Medulla oblongata (tissue), 1 donor: ENCODE measurements around the gene ADAMTSL3.

Experiments
- DNase-seq: peaks from one replicate; pipeline ENCODE4 v3.0.0-alpha.2; 2015; ENCODE audit errors: extremely low spot score

The ADAMTSL3 gene, protein sequence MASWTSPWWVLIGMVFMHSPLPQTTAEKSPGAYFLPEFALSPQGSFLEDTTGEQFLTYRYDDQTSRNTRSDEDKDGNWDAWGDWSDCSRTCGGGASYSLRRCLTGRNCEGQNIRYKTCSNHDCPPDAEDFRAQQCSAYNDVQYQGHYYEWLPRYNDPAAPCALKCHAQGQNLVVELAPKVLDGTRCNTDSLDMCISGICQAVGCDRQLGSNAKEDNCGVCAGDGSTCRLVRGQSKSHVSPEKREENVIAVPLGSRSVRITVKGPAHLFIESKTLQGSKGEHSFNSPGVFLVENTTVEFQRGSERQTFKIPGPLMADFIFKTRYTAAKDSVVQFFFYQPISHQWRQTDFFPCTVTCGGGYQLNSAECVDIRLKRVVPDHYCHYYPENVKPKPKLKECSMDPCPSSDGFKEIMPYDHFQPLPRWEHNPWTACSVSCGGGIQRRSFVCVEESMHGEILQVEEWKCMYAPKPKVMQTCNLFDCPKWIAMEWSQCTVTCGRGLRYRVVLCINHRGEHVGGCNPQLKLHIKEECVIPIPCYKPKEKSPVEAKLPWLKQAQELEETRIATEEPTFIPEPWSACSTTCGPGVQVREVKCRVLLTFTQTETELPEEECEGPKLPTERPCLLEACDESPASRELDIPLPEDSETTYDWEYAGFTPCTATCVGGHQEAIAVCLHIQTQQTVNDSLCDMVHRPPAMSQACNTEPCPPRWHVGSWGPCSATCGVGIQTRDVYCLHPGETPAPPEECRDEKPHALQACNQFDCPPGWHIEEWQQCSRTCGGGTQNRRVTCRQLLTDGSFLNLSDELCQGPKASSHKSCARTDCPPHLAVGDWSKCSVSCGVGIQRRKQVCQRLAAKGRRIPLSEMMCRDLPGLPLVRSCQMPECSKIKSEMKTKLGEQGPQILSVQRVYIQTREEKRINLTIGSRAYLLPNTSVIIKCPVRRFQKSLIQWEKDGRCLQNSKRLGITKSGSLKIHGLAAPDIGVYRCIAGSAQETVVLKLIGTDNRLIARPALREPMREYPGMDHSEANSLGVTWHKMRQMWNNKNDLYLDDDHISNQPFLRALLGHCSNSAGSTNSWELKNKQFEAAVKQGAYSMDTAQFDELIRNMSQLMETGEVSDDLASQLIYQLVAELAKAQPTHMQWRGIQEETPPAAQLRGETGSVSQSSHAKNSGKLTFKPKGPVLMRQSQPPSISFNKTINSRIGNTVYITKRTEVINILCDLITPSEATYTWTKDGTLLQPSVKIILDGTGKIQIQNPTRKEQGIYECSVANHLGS (N-terminal part only)

DNA sequence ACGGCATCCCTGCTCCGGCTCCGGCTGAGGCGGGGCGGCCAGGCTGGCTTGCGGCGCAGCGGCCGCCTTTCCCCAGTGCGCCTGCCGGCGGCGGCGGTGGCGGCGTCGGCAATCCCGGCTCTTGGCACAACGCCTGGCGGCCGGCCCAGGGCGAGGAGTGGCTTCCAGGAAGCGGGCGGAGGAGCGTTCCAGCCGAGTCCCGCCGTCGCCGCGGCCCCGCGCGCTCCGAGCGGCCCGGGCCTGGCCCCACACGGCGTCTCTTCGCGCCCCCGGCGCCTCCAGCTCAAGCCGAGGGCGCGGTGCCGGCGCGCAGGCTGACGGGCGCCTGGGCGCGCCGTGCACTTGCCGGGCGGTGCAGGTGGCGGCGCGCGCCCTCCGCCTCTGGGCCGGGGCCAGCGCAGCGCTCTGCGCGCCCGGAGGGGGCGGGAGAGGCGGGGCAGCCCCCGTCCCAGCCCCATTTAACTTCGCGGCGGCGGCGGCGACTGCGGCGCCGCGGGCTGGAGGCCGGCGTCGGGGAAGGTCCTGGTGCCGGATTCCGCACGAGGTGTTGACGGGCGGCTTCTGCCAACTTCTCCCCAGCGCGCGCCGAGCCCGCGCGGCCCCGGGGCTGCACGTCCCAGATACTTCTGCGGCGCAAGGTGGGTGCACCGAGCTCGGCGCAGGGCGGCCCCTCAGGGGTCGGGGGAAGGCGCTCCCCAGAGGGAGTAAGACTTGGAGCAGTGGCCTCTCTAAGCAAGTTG is at the start of gene ADAMTSL3:
Gene ADAMTSL3 (plus strand): TSS at position 485 of the 740 bp plus-strand sequence. CDS start 1,639 bp downstream, outside the sequence.
- peak; percentile 41 for DNase-seq

DNA sequence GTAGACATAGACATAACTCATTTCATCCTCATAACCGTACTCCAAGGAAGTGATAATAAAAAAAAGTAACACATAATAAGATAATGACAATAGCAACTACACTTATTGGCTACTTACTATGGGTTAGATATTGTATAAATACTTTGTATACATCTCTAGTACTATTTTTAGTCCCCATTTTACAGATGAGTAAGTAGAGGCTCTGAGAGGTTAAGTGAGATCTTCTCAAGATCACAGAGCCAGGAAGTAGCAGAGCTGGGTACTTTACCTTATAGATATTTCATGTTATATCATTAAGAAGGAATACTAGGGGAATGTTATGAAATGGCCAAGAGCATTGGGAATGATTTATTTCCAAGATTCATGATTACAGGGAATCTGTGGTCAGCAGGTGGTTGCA is 49.4 kb upstream of the ADAMTSL3 start:
- DNase-seq: no peak

DNA sequence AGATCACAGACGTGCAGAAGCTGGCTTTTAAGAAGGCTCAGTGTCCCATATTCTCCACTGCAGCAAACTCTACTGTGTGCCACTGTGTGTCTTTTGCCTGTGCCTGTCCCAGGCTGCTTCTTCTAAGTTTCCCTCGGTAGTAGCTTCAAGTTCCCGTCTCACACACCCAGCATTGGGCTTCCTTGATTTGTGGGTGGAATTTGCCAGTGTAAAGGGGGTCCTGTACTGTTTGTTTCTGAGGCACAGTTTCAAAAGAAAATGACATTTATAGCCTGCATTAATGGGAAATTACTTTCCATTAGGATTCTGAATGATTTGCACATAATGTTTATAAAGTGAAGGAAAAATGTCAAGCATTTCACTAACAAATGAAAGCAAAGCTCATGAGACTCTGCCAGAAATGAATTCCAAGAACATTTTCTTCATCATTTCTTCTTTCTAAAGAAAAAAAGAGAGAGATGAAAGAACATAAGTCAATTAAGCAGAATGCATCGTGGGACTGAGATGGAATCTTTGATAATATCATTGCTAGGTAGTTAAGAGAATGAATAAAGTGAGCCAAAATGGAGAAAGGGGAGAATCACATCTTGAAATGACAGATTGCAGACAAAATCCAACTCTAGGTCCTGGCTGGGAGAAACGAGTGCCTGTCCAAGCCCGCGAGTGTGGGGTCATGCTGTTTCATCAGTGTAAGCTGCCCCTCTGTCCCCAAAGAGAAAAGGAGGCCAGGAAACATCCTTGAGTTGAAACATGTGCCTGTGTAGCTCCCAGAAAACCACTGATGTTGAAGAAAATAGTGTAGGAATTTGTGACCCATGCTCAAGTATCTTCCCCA is 48.6 kb upstream of the ADAMTSL3 start:
- DNase-seq: no peak

DNA sequence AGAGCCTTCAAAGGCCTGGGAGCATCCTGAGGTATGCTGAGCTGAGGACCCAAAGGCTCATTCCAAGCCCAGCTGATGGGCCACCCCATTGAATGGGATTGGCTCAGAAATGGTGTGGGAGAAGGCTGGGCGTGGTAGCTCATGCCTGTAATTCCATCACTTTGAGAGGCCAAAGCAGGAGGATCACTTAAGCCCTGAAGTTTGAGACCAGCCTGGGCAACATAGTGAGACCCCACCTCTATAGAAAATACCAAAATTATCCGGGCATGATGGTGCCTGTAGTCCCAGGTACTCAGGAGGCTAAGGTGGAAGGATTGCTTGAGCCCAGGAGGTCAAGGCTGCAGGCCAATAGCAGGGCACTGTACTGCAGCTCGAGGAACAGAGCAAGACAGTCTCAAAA is 43.8 kb upstream of the ADAMTSL3 start:
- DNase-seq: no peak

DNA sequence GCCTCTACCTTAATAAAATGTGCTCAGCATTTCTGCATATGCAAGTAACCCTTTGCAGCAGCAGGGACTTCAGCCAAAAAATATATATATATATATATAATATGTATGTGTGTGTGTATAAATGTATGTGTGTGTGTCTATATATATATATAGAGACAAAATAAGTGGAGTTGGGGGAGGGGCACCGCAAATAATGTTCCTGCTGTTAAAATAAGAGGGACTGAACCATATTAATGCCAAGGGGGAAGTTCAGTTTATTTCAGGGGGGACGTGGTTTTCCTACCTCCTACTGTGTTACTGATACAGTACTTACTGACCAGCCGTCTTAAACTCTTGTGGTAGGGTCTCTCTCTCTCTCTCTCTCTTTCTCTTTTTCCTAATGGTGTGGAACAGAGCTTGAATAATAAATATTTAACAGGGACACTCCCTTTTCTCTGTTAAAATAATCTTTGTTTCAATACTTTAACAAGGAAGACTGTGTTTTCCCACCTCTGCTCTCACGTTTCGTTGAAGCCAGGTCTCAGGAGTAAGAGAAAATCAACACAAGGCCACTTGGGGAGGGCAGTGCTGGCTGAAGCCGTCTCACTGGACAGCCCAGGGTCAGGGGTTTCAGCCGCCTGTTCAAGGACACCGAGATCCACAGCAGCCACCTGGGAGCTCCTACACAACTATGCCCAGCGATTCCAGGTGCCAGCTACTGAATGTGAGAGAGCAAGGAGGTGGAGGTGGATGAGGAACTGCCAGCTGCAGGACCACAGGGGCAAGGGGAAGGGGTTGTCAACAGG is 42.8 kb upstream of the ADAMTSL3 start:
- no peak for DNase-seq

DNA sequence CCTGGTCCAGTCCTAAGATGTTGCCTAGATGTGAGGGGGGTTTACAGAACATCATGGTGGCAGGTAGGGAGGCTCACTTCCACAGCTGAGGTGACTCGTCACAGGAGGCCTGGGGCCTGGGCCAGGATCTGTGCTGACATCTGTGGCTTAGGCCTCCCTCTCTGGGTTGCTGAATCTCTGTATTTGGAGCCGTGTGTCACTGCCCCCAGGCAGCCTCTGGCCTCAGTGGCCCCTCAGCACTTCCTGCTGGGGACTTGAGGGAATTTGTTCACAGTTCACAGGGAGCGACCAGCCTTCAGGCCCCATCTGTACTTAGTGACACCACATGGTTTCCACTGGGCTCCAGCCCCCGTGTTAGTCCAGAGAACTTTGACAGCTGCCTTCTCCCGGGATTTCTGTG is 41.7 kb upstream of the ADAMTSL3 start:
- no peak for DNase-seq

DNA sequence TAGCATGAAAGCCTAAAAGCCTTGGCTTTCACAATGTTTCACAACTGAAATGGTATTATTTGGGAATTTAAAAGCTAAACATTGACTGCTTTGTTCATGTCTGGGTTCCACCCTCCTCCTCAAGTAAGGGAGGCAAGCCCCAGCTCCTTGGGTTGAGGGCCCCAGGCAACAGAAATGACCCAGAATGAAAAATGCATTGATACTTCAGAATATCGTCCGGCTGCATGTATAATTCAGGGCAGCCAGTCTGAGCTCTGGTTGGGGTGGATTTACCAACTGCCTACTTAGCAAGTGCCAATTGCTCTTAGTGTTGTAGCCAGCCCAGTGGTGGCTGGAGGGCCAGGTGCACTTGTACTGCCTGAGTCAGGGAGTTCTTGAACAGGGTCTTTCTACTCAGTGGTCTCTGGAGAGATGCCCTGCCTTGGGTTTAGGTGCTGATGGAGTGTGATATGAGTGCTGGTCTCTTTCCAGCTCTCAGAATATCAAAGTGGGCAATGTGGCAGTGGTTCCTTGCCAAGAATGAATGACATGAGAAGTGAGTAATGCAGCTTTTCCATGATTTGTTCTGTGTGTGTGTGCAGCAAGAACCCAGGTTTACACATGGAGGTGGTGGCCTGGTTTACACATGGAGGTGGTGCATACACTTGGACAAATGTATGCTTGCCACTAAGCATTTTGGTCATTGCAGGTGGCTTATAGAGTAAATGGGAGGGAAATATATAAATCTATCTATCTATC is 40.9 kb upstream of the ADAMTSL3 start:
- peak; percentile 45 for DNase-seq

DNA sequence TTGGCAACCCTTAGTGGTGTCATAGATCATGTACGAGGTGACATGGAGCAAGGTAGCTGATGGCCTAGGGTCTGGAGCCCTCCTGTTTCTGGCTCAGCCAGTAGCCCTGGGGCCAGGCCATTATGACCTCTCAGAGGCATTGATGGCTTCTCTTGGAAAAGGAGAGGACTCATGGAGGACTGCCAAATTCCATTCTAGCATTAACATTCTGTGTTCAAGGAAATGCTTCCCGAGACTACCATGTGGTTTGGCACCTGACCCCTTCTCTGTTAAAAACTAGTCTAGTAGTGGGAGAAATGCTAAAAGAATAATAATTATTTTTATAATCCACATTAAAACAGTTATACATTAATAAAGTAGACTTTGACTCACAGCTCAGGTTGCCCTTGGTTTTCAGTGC is 40.2 kb upstream of the ADAMTSL3 start:
- DNase-seq: peak; percentile 60

DNA sequence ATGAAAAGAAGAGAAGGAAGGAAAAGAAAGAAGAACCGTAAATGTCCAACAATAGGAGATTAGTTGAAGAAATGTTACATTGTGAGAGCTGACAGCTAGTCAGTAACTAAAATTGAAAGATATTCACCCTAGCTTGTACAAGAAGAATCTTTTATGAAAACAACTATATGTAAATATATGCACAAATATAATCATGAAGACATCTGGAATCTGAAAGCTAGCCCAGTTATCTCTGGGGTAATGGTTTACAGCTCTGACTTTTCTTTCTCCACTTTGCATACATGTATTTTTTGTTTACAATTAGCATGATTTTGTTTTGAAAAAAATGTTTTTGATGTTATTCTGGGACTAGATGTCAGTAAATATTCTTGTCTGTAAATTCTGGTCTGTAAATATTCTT is 37.1 kb upstream of the ADAMTSL3 start:
- no peak for DNase-seq

DNA sequence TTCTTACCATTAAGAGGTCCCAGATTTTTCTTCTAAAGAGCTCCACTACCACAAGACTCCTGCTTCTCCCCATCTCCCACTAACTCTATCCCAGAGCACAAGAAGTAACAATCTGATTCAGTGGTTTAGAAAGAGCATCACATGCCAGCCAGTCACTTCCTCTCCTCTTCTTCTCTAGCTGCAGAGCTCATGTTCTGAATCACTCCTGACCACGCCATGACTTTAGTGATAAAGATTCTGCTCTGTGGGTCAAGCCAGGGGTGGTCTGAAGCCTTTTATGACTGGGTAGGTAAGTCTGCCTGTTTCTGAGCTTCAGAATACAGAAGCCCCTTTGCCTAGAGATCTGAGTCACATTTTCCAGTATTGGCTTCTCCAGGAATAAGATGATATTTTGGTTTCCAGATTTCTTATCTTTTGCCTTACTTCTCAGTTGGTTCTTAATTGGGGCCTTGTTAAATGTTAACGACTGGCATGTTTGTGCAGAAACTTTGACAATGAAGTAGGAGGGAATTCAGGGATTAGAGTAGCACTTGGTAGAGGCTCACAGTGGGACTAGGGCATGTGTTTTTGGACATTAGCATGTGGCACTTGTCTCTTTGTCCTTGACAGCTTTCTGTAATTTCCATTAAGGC is 27.6 kb upstream of the ADAMTSL3 start:
- DNase-seq: no peak

DNA sequence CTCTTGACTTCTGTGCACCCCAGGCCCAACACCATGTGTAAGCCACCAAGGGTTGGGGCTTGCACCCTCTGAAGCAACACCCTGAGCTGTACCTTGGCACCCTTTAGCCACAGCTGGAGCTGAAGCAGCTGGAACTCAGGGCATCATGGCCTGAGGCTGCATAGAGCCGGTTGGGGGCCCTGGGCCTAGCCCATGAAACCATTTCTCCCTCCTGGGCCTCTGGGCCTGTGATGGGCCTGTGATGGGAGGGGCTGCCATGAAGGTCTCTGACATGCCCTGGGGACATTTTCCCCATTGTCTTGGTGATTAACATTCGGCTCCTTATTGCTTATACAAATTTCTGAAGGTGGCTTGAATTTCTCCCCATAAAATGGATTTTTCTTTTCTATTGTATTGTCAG is 22.4 kb upstream of the ADAMTSL3 start:
- DNase-seq: no peak

DNA sequence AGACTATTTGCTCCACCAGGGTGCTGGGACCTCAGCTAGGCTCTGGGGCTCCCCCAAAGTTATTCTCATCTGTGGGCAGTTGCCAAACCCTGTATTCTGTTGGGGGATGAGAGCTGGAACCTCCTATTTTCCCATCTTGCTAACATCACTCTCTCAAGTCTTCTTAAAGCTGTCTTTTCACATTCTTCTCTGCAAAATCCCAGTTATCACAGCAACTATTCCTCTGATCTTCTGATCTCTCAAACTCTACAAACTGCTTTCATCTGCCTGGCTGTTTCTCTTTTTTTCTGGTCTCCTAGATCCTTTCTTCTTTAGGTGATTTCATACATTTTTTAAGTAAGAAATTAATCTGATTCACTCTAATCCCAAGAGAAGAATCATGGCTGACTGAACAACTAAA is 10.7 kb upstream of the ADAMTSL3 start:
- DNase-seq: no peak

DNA sequence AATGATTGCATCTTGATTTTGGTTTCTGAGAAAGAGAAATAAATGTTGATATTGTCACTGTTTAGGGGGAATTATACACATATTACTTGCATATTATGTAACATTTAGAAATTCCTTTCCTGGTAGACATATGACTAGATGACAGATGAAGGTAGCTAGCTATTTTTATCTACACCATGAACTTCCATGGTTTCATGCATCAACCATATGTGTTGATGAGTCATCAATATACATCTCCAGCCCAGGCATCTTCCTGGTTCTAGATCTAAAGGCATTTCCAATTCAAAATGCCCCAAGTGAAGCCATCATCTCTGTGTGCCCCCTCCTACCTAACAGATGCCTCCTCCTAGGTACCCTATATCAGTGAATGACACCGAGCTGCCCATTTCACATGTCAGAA is 9.5 kb upstream of the ADAMTSL3 start:
- DNase-seq: no peak

DNA sequence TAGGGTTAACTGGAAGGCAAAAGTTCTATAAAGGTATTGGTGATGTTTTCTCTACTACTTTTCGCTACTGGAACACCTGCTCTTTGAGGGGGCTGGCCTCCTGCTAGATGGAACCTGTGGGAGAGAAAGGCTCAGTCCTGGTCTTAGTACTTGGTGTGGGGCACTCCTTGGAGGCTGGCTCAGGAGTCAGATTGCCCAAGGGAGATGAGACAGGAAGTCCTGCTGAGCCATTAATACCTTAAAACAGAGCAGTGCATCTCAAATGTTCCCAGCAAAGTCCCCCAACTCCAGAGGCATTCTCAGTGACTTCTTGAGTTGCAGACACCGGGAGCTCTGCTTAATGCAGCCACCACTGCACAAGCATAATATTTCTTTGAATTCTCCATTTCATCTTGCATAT is 3.1 kb upstream of the ADAMTSL3 start:
- DNase-seq: no peak

DNA sequence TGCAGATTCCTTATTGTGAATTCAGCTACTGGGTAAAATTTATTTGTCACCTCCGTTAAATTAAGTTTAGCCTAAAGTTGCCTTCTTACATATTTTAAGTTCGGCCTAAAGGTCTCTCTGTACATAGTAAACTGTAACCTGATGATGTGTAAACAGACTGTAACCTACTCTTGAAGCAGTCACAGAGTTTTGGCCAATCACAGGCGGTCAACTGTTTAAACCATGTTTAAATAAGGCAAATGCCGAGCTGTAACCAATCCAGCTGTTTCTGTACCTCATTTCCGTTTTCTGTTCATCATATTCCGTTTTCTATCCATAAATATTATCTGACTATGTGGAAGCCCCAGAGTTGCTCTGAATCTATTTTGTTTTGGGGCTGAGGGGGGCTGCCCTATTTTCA is 2.4 kb upstream of the ADAMTSL3 start:
- DNase-seq: no peak

DNA sequence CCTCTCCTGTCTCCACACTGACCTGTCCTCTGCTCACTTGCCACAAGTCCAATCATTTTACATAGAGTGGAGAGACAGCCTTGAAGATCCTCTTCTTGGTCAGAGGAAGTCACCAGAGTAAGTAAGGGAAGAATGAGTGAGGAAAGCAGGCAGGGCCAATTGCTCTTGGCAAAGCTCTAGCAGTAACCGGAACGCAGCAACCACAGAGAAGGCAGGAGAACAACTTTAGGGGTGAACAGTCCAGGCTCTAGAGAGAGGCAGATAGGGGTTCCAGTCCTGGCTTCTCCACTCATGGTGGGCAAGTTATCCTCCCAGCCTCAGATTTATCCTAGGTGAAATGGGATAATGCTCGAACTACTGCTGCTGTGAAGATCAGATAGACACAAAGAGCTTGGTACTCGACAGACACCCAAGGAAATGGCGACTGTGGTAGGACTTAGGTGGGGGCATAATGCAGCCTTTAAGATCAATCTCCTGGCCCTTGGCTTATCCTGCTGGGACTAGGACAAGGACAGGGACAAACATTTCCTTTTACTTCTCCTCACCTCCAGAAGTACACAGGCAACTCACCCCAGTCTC is 1.2 kb upstream of the ADAMTSL3 start:
- no peak for DNase-seq

DNA sequence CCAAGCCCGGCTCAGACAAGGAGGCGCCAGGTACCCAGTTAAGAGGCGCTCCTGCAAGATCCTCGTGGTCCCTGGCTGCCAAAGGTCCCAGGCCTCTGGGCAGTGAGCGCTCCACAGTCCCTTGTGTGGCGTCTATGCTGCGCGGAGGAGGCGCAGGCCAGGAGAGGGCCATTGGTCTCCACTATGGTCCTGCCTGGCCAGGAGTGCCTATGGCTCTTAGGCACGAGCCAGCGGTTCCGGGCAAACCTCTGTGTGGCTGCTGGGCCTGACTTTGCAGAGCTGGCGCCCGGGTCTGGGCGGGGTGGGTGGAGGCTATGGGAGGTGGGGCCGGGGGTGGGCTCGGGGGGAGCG is 660 bp upstream of the ADAMTSL3 start:
- DNase-seq: no peak
